Type B pancreatic cell (in vitro differentiated cells): Measurements from ENCODE around the gene RAD51B. TPM values are rescaled to one million over a fixed set of nuclear protein-coding genes. Genes with fewer than 3 reads are reported as not detected.

Source experiments
- DNase-seq: peaks from one replicate; pipeline ENCODE4 v3.0.0; 2021; ENCODE audit warnings: mixed read lengths; ENCODE audit not compliant: unreplicated experiment; ENCODE audit errors: extremely low spot score
- H3K27ac Mint-ChIP-seq: 2 replicates; pipeline ENCODE4 v1.8.0; 2021; ENCODE audit warnings: mild to moderate bottlenecking, mixed read lengths
- H3K27me3 Mint-ChIP-seq: 2 replicates; pipeline ENCODE4 v1.8.0; 2021; ENCODE audit warnings: mixed read lengths
- H3K36me3 Mint-ChIP-seq: 2 replicates; pipeline ENCODE4 v1.8.0; 2021; ENCODE audit warnings: mixed read lengths
- H3K4me1 Mint-ChIP-seq: one replicate; pipeline ENCODE4 v1.8.0; 2021; ENCODE audit warnings: mixed read lengths; ENCODE audit not compliant: unreplicated experiment
- H3K4me3 Mint-ChIP-seq: 2 replicates; pipeline ENCODE4 v1.8.0; 2021; ENCODE audit warnings: mild to moderate bottlenecking, mixed read lengths
- H3K9me3 Mint-ChIP-seq: 2 replicates; pipeline ENCODE4 v1.8.0; 2021; ENCODE audit warnings: mixed read lengths
- CTCF ChIP-seq: fragments of 200-600 bp; sonication (generic); conservative IDR thresholded peaks from 2 replicates; pipeline ENCODE4 v1.5.0; 2021; ENCODE audit warnings: antibody characterized with exemption, mild to moderate bottlenecking
- total RNA-seq: library from RNA; stranded (reverse); gene quantifications from 2 replicates; pipeline ENCODE4 v1.2.1, GENCODE V29; 2021; ENCODE audit warnings: low replicate concordance

Gene RAD51B
- total RNA-seq, 1 donor from 2014 or later: 27.3 TPM

- no peak for DNase-seq
- TF ChIP-seq CTCF: no peak
- no peaks in the 10 kb centered on the region for H3K27me3 Mint-ChIP-seq
- H3K9me3 Mint-ChIP-seq: peaks cover 29% of the 10 kb centered on the region
- H3K4me3 Mint-ChIP-seq: no peak overlapping the region
- H3K36me3 Mint-ChIP-seq: peaks cover 39% of the 10 kb centered on the region
- no peak overlapping the region for H3K27ac Mint-ChIP-seq
- peaks cover 25% of the 10 kb centered on the region for H3K4me1 Mint-ChIP-seq
These were observed 800.4 kb downstream of the RAD51B start for GRCh38 chr14:68619790-68620574.

- no peak for TF ChIP-seq CTCF
- Mint-ChIP-seq H3K9me3 (peaks cover 19% of the 10 kb centered on the region), H3K27ac (peak overlapping the region; percentile 75), H3K4me3 (no peak overlapping the region), H3K36me3 (peaks cover 33% of the 10 kb centered on the region), H3K27me3 (no peaks in the 10 kb centered on the region), H3K4me1 (peaks cover 34% of the 10 kb centered on the region)
- DNase-seq: peak; percentile 48
These were observed 802.1 kb downstream of the RAD51B start for GRCh38 chr14:68621400-68622365.

GRCh38 chr14:68622856-68623255 is 803.3 kb downstream of the RAD51B start:
- no peaks in the 10 kb centered on the region for H3K27me3 Mint-ChIP-seq
- no peak for TF ChIP-seq CTCF
- H3K4me1 Mint-ChIP-seq: peaks cover 46% of the 10 kb centered on the region
- no peak overlapping the region for H3K4me3 Mint-ChIP-seq
- peak; percentile 24 for DNase-seq
- peak overlapping the region; percentile 80 for H3K27ac Mint-ChIP-seq
- peaks cover 20% of the 10 kb centered on the region for H3K9me3 Mint-ChIP-seq
- peaks cover 35% of the 10 kb centered on the region for H3K36me3 Mint-ChIP-seq

- H3K4me1 Mint-ChIP-seq: peaks cover 49% of the 10 kb centered on the region
- peak overlapping the region; percentile 80 for H3K27ac Mint-ChIP-seq
- peaks cover 34% of the 10 kb centered on the region for H3K36me3 Mint-ChIP-seq
- no peaks in the 10 kb centered on the region for H3K27me3 Mint-ChIP-seq
- peak overlapping the region; percentile 32 for H3K4me3 Mint-ChIP-seq
- peak; percentile 24 for DNase-seq
- TF ChIP-seq CTCF: no peak
- peaks cover 20% of the 10 kb centered on the region for H3K9me3 Mint-ChIP-seq
These were observed 803.7 kb downstream of the RAD51B start for GRCh38 chr14:68623307-68623706.

DNA sequence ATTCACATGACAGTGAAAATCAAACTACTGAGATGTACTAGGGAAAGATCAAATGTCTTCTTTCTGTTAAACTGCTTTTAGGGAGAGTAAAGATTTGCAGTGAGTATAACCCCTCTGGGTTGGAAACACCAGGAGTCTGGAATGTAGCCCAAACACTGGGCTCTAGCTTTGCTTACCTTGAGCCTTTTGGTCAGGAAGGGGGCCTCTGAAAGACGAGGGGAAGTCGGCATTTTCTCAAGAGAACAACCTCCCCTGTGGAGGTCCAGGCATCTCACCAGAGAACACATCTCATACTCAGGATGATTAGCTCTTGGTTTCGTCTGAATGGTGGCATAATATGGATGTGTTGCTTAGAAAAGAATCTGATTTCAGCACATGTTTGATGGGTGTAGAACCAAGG is 804.2 kb downstream of the RAD51B start:
- peaks cover 53% of the 10 kb centered on the region for H3K4me1 Mint-ChIP-seq
- H3K36me3 Mint-ChIP-seq: peaks cover 28% of the 10 kb centered on the region
- peak; percentile 11 for DNase-seq
- H3K27ac Mint-ChIP-seq: peak overlapping the region; percentile 80
- no peaks in the 10 kb centered on the region for H3K27me3 Mint-ChIP-seq
- TF ChIP-seq CTCF: no peak
- peaks cover 20% of the 10 kb centered on the region for H3K9me3 Mint-ChIP-seq
- peak overlapping the region; percentile 32 for H3K4me3 Mint-ChIP-seq
